Hepatocyte (in vitro differentiated cells): ENCODE results near the gene GCNT3. TPM values are rescaled to one million over a fixed set of nuclear protein-coding genes. Genes with fewer than 3 reads are reported as not detected.

Experiments used
- DNase-seq: peaks from one replicate; pipeline ENCODE4 v3.0.0-alpha.2; 2016; ENCODE audit warnings: low spot score
- H2AFZ ChIP-seq: fragments of 200-600 bp; sonication (generic); 2 replicates; pipeline ENCODE4 v1.6.0; 2016; ENCODE audit warnings: antibody characterized with exemption, mild to moderate bottlenecking
- H3K27ac ChIP-seq: fragments of 200-600 bp; sonication (generic); 2 replicates; pipeline ENCODE4 v1.5.1; 2016; ENCODE audit warnings: mild to moderate bottlenecking
- H3K27me3 ChIP-seq: fragments of 200-600 bp; sonication (generic); 2 replicates; pipeline ENCODE4 v1.6.1; 2016
- H3K36me3 ChIP-seq: fragments of 200-600 bp; sonication (generic); replicated peaks from 2 replicates; pipeline ENCODE4 v1.5.1; 2016; ENCODE audit warnings: low read depth; ENCODE audit not compliant: insufficient read depth
- H3K4me1 ChIP-seq: fragments of 200-600 bp; sonication (generic); 2 replicates; pipeline ENCODE4 v1.5.1; 2016; ENCODE audit warnings: mild to moderate bottlenecking, moderate library complexity; ENCODE audit not compliant: insufficient read depth
- H3K4me2 ChIP-seq: fragments of 200-600 bp; sonication (generic); 2 replicates; pipeline ENCODE4 v1.6.0; 2016
- H3K4me3 ChIP-seq: fragments of 200-600 bp; sonication (generic); 2 replicates; pipeline ENCODE4 v1.5.1; 2016; ENCODE audit warnings: mild to moderate bottlenecking
- H3K79me2 ChIP-seq: fragments of 200-600 bp; sonication (generic); 2 replicates; pipeline ENCODE4 v1.6.0; 2017; ENCODE audit warnings: mild to moderate bottlenecking
- H3K9me2 ChIP-seq: fragments of 200-600 bp; sonication (generic); replicated peaks from 2 replicates; pipeline ENCODE4 v1.6.0; 2017; ENCODE audit warnings: mild to moderate bottlenecking; ENCODE audit not compliant: insufficient read depth
- H3K9me3 ChIP-seq: fragments of 200-600 bp; sonication (generic); 2 replicates; pipeline ENCODE4 v1.5.1; 2016; ENCODE audit warnings: low read depth, mild to moderate bottlenecking
- H4K20me1 ChIP-seq: fragments of 200-600 bp; sonication (generic); 2 replicates; pipeline ENCODE4 v1.6.0; 2016; ENCODE audit warnings: mild to moderate bottlenecking; ENCODE audit not compliant: insufficient read depth, poor library complexity, severe bottlenecking
- EZH2 ChIP-seq: fragments of 200-600 bp; sonication (generic); IDR thresholded peaks from 2 replicates; pipeline ENCODE4 v1.6.1; 2016; ENCODE audit warnings: antibody characterized with exemption, mild to moderate bottlenecking, borderline replicate concordance
- EZH2phosphoT487 ChIP-seq: fragments of 200-600 bp; sonication (generic); IDR thresholded peaks from one replicate; pipeline ENCODE4 v1.6.1; 2018; ENCODE audit warnings: antibody characterized with exemption, mild to moderate bottlenecking, low read depth, moderate library complexity; ENCODE audit not compliant: unreplicated experiment, severe bottlenecking
- WGBS: methylation state at CpG from one replicate; pipeline ENCODE4 v1.1.6; 2016; ENCODE audit warnings: low lambda C conversion rate; ENCODE audit errors: missing lambda C conversion rate; 5-methylcytosine and 5-hydroxymethylcytosine counted together
- polyA plus RNA-seq: library from polyadenylated mRNA; unstranded; fragments of >200 nt; fragmentation: Nextera tagmentation; extraction: Ambion mirVana; gene quantifications from 2 replicates; pipeline ENCODE4 v1.2.1, GENCODE V29; 2016
- small RNA-seq: library from RNA; depleted of rRNA; stranded (forward); fragments of <200 nt; gene quantifications from one replicate; pipeline ENCODE3, GENCODE V24; 2014
- total RNA-seq: library from RNA; depleted of rRNA; stranded (reverse); fragments of >200 nt; gene quantifications from 2 replicates; pipeline ENCODE4 v1.2.3, GENCODE V29; 2014
- TF ChIP-seq, protein P1 (sequence below): fragments of 200-600 bp; sonication (generic); IDR thresholded peaks from 2 replicates; pipeline ENCODE4 v1.5.1; 2016; ENCODE audit warnings: antibody characterized with exemption, mild to moderate bottlenecking; ENCODE audit not compliant: poor library complexity

The GCNT3 gene
- total and polyA plus RNA-seq, 2 experiments from 2014 or later: 19.9 to 21.6 TPM

DNA sequence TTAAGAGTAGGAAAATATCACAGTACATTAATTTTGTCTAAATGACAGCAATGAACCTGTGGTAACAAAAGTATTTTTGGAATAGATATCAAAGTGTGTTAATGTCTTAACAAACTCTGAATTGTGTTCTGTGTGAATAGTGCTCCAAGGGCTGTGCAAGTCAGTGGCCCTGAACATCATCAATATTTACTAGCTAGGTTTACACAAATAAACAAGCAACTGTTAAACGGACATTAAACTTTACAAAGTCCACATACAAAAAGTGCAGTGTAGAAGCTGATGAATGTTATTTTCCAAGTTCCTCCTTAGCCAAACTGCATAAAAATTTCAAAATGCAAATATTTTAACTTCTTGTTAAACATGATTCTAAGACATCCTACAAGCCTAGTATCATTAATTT, 47.8 kb downstream of the GCNT3 start:
- H3K4me1 ChIP-seq: peaks cover 12% of the 10 kb centered on the region
- H3K36me3 ChIP-seq: peaks cover 10% of the 10 kb centered on the region
- H3K79me2 ChIP-seq: peaks cover 28% of the 10 kb centered on the region
- H3K4me3 ChIP-seq: no peak overlapping the region
- TF ChIP-seq EZH2: no peak
- TF ChIP-seq EZH2phosphoT487: no peak
- TF ChIP-seq, protein P1, sequence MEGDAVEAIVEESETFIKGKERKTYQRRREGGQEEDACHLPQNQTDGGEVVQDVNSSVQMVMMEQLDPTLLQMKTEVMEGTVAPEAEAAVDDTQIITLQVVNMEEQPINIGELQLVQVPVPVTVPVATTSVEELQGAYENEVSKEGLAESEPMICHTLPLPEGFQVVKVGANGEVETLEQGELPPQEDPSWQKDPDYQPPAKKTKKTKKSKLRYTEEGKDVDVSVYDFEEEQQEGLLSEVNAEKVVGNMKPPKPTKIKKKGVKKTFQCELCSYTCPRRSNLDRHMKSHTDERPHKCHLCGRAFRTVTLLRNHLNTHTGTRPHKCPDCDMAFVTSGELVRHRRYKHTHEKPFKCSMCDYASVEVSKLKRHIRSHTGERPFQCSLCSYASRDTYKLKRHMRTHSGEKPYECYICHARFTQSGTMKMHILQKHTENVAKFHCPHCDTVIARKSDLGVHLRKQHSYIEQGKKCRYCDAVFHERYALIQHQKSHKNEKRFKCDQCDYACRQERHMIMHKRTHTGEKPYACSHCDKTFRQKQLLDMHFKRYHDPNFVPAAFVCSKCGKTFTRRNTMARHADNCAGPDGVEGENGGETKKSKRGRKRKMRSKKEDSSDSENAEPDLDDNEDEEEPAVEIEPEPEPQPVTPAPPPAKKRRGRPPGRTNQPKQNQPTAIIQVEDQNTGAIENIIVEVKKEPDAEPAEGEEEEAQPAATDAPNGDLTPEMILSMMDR: no peak
- H3K9me2 ChIP-seq: no peaks in the 10 kb centered on the region
- H3K27ac ChIP-seq: no peak overlapping the region
- 96% methylated on average over 1 of the region's 1 CpG for WGBS
- H2AFZ ChIP-seq: no peak overlapping the region
- no peak for DNase-seq
- no peaks in the 10 kb centered on the region for H3K27me3 ChIP-seq
- no peaks in the 10 kb centered on the region for H3K9me3 ChIP-seq
- peaks cover 15% of the 10 kb centered on the region for H4K20me1 ChIP-seq
- no peak overlapping the region for H3K4me2 ChIP-seq

DNA sequence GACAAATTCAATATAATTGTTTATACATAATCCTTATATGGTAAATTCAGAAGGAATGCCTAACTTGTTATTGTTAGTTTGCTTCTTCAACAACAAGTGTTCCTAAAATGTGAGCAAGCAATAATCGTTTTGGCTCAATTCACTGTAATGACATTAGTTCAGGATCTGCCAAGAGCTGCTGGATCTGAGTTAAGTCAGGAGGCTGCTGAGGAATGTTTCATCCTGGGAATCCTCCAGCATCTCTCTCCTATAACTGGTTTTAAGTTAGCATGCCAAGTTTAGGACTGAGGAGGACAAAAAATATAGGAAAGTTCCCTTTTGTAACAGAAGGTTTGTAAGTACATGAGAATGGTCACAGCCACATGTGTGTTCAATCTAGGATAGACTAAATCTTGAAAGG, 50.7 kb downstream of the GCNT3 start:
- H3K27me3 ChIP-seq: no peaks in the 10 kb centered on the region
- no peak overlapping the region for H3K4me3 ChIP-seq
- no peak for DNase-seq
- no peaks in the 10 kb centered on the region for H3K79me2 ChIP-seq
- peaks cover 10% of the 10 kb centered on the region for H3K36me3 ChIP-seq
- no peak overlapping the region for H3K27ac ChIP-seq
- no peak overlapping the region for H3K4me2 ChIP-seq
- H3K4me1 ChIP-seq: no peaks in the 10 kb centered on the region
- no peak overlapping the region for H2AFZ ChIP-seq
- no peaks in the 10 kb centered on the region for H3K9me3 ChIP-seq
- H4K20me1 ChIP-seq: no peaks in the 10 kb centered on the region
- TF ChIP-seq EZH2 (no peak), EZH2phosphoT487 (no peak)
- TF ChIP-seq, protein P1: no peak
- WGBS: 95% methylated on average over 1 of the region's 1 CpG
- no peaks in the 10 kb centered on the region for H3K9me2 ChIP-seq

DNA sequence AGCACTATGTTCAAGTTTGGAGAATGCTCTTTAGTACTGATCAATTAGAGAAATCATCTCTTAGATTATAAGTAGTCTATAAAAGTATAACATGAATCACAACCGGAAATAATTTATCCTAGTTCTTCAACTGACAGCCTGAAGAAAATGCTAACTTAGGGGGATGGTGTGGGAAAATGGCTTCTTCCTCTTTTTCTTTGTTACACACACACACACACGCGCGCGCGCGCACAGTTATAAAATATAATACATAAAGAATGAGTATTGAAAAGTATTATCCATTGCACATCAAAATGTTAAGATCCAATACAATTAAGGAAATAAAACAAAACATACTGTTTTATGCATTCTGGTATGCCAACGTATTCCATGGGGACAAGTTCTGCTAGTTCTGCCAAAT, 57.0 kb downstream of the GCNT3 start:
- peaks cover 3% of the 10 kb centered on the region for H4K20me1 ChIP-seq
- no peak overlapping the region for H2AFZ ChIP-seq
- no peak for DNase-seq
- no peaks in the 10 kb centered on the region for H3K27me3 ChIP-seq
- no peaks in the 10 kb centered on the region for H3K4me1 ChIP-seq
- WGBS: 95% methylated on average over 8 of the region's 8 CpGs
- peaks cover 3% of the 10 kb centered on the region for H3K79me2 ChIP-seq
- peaks cover 5% of the 10 kb centered on the region for H3K36me3 ChIP-seq
- TF ChIP-seq, protein P1: no peak
- TF ChIP-seq EZH2phosphoT487 (no peak), EZH2 (no peak)
- no peak overlapping the region for H3K4me3 ChIP-seq
- no peak overlapping the region for H3K4me2 ChIP-seq
- H3K27ac ChIP-seq: no peak overlapping the region
- H3K9me3 ChIP-seq: no peaks in the 10 kb centered on the region
- H3K9me2 ChIP-seq: no peaks in the 10 kb centered on the region

Small RNA genes within 50 kb of the gene (small RNA-seq; reads per million reads assigned to genes)
- gene RNA5SP396: not detected

Other genes starting within 250 kb of the GCNT3 start
- gene MYO1E, start 238.9 kb upstream of the GCNT3 start, total RNA-seq: 98.2 and 111 TPM in 2 replicates
- 107 and 129 TPM in 2 replicates for gene MYO1E, start 238.9 kb upstream of the GCNT3 start, polyA plus RNA-seq
- gene FAM81A, start 173.6 kb upstream of the GCNT3 start, total RNA-seq: 0.47 and 0.52 TPM in 2 replicates
- gene FAM81A, start 173.6 kb upstream of the GCNT3 start, polyA plus RNA-seq: 0.85 and 1.0 TPM in 2 replicates
- 42.9 and 50.9 TPM in 2 replicates for gene GTF2A2, start 45.7 kb downstream of the GCNT3 start, total RNA-seq
- 252 and 253 TPM in 2 replicates for gene GTF2A2, start 45.7 kb downstream of the GCNT3 start, polyA plus RNA-seq
- 78.2 and 102 TPM in 2 replicates for gene BNIP2, start 77.5 kb downstream of the GCNT3 start, total RNA-seq
- gene BNIP2, start 77.5 kb downstream of the GCNT3 start, polyA plus RNA-seq: 55.0 and 77.0 TPM in 2 replicates